ENCODE data around the gene PMEPA1.
A peak's percentile ranks its signal among the peaks of the same experiment; 100 is the strongest.
"Not testable (repeated sequence)": the region's sequence is repeated elsewhere in the genome, so short reads cannot be mapped to it uniquely, and the experiment has no call there.

The PMEPA1 gene

DNA sequence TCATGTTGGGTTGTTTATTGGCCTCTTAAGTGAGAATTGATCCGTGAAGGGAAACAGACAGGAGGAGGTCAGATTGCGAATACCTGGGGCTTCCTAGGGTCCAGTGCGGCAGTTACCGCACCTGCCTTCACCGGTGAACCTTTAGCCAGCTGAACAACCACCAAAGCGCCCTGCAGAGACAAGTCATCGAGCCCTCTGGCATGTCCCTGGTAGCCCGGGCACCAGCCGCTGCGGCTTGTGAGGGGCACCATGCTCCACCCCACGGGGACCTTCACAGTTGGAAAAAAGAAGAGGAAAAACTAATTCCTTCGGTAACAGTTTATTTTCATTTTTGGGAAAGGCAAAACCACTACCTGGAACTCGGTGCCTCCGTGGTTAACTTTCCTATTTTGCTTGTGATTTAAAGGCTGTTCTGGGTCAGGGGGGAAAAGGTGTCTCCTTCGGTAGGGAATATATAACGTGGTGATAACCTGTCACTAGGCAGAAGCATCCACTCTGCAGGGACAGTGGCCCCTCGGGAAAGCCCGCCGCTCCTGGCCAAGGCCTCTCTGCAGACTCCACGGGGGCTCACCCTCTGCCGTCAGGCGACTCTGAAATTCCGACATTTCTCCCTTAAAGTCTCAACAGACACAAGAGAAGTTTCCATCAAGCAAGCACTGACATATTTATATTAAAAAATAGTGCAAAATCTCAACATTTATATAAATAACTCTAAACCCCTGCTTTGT lies 58.9 kb downstream of the PMEPA1 start:
- DNase-seq (ENCODE audit: low read depth in 2 of 2) = no peak

DNA sequence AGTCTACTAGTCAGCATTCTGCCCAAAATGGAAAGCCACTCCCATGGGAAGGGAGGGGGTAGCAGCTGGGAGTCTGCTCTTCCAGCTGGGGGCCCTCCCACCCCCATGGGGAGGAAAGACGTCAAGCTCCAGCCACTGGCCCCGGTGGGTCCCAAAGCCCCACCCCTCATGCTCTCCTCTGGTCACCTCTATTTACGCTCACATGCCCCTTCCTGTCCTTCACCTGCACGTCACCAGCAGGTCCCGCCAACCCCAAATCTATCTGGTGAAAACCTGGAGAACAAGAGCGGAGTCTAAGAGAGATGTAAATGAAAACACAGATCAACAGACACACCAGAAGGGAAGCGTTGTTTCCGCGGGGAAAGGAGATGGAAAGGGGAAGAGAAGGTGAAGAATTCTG lies 59.5 kb downstream of the PMEPA1 start:
- no peak for DNase-seq (ENCODE audit: low read depth in 2 of 2)

DNA sequence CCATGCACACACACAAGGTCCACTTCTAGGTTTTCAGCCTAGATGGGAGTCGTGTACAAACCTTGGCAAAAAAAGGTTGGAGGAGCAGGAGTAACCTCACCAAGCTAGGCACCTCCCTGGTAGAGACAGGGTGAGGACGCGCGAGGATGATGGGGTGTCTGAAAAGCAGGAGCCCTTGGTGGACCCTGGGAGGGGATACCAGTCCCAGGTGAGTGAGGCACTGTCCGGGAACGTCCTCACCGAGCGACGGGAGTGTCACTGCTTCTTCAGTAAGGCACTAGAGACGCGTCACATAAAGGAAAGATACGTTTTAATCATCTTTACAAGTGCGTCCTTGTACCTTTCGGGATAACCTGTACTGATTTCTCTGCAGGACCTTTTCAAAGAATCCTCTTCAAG lies 60.2 kb downstream of the PMEPA1 start:
- DNase-seq (ENCODE audit: low read depth in 2 of 2) = no peak

DNA sequence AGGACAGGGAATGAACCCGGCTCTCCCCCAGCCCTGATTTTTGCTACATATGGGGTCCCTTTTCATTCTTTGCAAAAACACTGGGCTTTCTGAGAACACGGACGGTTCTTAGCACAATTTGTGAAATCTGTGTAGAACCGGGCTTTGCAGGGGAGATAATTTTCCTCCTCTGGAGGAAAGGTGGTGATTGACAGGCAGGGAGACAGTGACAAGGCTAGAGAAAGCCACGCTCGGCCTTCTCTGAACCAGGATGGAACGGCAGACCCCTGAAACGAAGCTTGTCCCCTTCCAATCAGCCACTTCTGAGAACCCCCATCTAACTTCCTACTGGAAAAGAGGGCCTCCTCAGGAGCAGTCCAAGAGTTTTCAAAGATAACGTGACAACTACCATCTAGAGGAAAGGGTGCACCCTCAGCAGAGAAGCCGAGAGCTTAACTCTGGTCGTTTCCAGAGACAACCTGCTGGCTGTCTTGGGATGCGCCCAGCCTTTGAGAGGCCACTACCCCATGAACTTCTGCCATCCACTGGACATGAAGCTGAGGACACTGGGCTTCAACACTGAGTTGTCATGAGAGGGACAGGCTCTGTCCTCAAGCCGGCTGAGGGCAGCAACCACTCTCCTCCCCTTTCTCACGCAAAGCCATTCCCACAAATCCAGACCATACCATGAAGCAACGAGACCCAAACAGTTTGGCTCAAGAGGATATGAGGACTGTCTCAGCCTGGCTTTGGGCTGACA lies 60.8 kb downstream of the PMEPA1 start:
- no peak for DNase-seq (ENCODE audit: low read depth in 2 of 2)

DNA sequence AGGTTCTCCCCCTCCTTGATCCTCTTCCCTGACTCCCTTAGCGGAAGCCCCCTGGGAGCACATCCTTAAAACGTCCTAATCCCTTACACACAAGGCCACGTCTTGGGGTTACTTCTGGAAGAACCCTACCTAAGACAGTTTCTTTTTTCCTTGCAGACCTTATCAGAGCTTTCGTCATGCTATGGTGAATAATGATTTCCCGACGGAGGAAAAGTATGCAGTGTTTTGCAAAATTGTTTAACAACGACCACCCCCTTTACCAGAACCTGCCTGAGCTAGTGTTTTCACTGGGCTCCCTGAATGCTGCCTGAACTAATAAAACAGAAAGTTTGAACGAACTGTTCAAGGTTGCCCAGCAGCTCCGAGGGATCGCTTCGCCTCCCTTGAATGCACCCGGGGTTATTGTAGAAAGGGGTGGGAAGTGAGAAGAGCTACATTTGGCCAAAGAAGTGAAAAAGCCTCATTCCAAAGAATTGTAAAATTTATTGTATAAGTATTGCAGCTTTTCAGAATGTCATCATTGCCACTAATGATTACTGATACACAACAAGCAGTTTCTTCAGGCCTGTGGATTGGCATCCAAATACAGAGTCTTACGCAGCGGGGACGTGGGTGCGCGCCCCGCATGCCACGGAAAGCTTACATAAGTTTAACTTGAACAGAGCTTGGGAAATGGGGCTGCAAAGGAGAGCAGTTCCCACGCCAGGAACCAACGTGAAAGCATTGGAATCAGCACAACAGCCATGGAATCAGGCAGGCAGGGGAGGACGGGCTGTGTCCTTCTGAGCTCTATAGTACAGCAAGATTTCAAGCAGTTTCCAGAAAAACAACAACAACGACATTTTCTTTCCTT lies 61.7 kb downstream of the PMEPA1 start:
- no peak for DNase-seq (ENCODE audit: low read depth in 2 of 2)

DNA sequence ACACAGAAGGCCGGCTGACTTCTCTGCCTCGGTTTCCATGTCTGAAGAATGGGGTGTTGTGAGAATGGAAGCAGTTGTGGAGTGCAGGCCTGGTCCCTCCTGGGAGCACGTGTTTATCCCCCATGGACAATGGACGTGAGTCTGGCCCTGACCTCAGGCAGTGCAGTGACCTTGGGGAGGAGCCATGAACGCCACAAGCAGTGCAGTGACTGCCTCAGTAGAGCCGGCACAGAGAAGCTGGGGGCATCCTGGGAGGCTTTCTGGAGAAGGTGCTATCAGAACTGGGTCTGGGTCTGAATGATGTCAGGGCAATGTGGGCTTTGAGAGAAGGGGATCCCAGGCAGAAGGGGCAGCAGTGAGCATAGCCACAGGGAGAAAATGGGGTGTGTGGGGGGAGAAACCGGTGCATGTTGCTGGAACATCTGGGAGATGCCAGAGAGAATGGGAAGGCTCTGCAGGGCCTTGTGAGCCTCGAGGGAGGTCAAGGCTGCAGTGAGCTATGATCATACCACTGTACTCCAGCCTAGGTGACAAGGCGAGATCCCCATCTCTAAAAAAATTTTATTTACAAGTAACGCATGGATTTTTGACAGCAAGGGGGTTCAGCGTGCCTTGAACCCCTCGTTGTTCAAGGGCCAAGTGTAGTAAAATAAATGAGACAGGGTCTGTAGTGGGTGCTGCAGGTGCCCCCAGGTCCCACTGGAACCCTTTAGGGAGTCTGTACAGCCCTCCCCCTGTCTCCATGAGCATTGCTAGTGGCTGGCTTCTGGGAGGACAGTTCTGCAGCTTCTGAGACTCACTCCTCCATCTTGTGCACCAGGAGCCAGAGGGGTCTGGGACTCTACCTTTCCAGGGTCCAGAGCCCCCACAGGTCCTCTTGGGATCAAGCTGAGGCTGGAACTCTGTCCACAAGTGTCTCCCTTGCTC lies 62.5 kb downstream of the PMEPA1 start:
- DNase-seq (ENCODE audit: low read depth in 2 of 2) = no peak

DNA sequence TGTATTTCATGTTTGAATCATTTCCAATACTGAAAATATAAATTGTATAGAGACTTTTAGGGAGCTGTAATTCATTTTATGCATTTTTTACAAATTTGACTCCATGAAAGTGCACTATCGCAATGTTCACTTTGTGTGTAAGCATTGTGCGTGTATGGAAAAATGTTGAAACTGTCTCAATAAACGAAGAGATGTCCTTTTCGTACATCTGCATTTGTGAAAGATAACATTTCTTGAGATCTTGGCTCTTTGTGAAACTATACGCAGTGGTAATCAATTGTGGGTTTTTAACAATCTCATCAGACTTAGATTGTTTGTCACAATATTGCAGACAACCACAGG lies 70.9 kb downstream of the PMEPA1 start:
- DNase-seq (ENCODE audit: low read depth in 2 of 2) = no peak

DNA sequence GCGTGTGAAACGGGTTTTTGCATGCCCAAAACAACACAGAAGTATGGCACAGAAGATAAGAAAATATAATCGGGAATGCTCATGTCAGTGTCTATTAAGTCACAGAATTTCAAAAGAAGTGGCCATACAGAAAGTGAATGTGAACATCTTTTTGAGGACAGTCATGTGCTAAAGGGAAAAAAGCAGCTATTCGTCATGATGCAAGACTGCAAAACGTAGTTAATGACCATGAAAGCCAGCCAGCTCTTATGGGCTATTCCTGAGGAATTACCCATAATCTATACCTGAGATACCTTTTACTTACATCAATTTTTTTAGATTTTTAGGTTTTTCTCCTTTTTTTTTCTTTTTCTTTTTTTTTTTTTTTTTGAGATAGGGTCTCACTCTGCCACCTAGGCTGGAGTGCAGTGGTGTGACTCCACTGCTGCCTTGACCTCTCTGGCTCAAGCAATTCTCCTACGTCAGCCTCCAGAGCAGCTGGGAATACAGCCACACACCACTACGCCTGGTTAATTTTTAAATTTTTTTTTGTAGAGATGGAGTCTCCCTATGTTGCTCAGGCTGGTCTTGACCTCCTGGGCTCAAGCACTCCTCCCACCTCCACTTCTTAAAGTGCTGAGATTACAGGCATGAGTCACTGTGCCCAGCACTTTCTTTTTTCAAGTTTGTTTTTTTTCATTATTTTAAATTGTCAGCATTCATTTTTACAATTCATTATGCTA lies 71.5 kb downstream of the PMEPA1 start:
- no peak for DNase-seq (ENCODE audit: low read depth in 2 of 2)

DNA sequence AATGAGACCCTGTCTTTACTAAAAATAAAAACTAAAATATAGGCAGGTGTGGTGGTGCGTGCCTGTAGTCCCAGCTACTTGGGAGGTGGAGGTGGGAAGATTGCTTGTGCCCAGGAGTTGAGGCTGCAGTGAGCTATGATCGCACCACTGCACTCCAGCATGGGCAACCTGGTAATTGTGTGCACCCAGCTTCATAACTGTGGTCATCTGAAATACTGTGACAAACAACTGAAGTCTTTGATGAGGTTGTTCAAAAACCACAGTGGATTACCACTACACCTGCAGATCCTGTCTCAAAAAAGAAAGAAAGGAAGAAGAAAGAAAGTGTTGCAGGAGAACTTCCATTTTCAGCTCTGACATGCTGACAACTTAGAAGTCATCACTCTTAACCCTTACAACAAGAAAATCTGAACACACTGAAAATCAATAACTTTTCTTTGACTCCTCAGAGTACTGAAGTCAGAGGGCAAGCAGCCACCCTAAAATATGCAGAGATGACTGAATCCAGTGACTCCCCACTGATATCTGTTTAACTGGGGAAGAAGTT lies 75.8 kb downstream of the PMEPA1 start:
- DNase-seq (ENCODE audit: low read depth in 2 of 2) = no peak

DNA sequence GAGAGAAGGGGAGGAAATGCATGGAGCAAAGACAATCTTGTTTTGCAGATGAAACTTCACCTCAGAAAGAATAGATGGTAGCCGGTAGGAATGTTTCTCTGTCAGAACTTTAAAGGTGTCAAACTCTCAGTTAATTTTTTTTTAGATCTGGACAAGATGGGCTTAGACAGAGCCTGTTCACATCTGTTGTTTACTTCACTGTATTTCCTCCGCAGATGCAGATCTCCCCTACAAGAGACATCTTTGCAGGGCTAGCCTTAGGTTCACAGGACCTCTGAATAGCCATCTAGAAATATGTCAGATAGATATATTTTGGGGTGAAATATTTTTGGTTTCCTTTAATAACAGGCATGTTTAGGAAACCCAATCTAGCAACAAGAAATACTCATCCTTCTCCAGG lies 77.5 kb downstream of the PMEPA1 start:
- DNase-seq (ENCODE audit: low read depth in 2 of 2) = no peak

DNA sequence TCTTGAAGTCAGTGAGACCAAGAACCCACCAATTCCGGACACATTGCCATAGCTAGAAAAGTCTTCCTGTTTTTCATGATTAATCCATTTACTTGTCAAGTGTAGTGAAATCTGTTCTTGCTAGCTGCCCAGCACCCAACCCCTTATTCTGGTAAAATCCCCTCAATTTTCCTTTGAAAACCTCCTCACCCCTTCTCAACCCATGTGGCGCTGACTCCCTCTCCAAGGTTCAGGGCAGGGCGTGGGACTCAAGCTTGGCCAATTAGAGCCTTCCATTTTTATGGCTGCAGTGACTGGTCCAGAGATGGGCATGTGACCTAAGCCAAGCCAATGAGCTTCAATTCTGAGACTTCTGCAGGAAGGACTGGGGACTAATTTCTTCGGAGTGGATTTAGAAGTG lies 79.8 kb downstream of the PMEPA1 start:
- no peak for DNase-seq (ENCODE audit: low read depth in 2 of 2)

DNA sequence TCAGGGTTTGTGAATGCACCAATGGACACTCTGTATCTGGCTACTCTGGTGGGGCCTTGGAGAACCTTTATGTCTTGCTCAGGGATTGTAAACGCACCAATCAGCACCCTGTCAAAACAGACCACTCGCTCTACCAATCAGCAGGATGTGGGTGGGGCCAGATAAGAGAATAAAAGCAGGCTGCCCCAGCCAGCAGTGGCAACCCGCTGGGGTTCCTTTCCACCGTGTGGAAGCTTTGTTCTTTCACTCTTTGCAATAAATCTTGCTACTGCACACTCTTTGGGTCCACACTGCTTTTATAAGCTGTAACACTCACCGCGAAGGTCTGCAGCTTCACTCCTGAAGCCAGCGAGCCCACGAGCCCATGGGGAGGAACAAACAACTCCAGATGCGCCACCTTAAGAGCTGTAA lies 80.3 kb downstream of the PMEPA1 start:
- not testable (repeated sequence) for DNase-seq (ENCODE audit: low read depth in 2 of 2)

DNA sequence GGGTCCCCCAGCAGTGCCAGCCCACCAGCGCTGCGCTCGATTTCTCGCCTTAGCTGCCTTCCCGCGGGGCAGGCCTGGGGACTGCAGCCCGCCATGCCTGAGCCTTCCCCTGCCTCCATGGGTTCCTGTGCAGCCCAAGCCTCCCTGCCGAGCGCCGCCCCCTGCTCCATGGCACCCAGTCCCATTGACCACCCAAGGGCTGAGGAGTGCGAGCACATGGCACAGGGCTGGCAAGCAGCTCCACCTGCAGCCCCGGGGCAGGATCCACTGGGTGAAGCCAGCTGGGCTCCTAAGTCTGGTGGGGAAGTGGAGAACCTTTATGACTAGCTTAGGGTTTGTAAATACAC lies 80.9 kb downstream of the PMEPA1 start:
- DNase-seq (ENCODE audit: low read depth in 2 of 2) = not testable (repeated sequence)

DNA sequence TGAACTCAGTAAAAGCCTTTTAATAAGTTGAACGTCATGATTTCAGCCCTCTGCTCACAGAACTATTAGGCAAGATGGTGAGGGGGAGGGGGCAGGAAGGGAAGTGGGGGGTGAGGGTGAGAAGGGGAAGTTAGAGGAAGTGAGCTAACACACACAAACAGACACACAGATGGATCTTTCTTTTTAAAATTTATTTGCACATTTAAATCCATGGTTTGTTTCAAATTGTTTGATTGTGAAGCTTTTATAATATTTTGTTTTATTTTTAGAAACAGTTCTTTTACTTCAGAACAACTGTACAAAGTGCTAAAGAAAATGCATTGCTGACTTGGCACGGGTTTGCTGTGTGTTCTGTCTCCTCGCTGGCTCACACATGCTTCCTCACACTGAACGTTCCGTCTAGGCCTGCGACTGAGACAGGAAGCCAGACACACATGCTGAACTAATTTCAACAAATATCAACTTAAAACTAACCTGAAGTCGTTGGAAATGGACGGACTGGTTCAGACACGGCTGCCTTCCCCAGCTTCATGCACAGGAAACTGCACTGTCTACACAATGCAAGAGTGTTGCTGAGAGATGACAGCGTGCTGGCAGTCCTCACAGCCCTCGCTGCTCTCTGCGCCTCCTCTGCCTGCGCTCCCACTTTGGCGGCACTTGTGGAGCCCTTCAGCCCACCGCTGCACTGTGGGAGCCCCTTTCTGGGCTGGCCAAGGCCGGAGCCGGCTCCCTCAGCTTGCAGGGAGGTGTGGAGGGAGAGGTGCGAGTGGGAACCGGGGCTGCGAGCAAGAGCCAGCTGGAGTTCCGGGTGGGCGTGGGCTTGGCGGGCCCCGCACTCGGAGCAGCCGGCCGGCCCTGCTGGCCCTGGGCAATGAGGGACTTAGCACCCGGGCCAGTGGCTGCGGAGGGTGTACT lies 81.5 kb downstream of the PMEPA1 start:
- DNase-seq (ENCODE audit: low read depth in 2 of 2) = peak in 1 of 2 donors; percentile 40

DNA sequence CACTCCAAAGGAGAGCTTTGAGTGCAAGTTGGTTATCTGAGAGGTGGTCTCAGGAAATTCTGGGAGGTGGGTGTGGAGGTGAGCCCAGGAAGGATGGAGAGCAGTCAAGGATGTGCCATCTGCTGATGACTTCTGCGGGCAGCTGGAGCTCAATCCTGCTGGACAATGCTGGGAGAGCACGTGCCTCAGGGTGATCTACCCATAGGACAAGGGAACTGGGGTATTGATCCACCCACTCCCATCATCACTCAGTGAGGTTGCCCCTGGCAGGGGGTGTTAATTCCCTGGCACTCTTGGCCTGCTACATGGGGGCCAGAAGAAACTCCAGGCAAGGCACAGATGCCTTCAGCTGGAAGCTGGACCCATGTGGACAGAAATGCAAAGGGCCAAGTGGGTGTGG lies 82.5 kb downstream of the PMEPA1 start:
- DNase-seq (ENCODE audit: low read depth in 2 of 2) = no peak

DNA sequence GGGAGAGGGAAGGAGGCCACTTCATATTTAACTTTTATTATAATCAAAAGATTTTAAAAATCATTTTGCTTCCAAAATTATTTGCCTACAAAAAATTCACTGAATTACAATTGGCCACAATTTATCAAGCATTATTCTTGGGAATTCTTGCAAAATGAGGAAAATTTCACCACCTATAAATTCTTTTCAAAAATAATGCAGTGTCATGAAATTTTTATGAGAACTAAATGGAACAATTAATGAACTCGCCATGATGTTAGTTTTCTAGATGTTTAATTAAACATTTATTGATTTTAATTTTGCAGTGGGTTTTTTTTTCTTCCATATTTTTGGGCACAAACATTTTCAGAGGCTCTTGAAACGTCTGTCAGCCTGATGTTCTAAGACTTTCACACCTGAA lies 83.8 kb downstream of the PMEPA1 start:
- no peak for DNase-seq (ENCODE audit: low read depth in 2 of 2)

DNA sequence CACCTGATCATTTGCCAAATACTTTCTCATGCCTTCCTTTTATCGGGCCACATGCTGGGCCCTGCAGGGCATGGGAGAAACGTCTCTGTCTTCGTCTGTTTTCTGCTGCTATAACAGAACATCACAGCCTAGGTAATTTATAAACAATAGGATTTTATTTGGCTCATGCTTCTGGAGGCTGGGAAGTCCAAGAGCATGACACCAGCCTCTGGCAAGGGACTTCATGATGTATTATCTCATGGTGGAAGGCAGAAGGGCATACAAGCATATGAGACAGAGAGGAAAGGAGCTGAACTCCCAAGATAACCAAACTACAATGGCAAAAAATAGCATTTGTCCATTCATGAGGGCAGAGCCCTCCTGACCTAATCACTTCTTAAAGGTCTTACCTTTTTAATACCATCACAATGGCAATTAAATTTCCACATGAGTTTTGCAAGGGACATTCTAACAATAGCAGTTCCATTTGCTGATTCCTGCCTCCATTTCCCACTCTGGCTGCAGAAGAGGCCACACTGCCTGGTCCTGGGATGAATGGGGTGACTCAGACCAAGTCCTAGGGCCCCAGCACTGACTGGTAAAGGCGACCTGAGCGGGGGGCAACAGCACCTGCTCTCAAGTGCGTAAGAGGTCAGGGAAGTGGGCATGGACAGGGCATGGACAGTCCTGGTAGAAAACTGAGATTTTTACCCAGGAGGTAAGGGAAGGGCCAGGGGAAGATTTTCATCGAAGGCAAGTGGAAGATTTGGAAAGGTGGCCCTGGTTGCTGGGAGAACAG lies 84.4 kb downstream of the PMEPA1 start:
- no peak for DNase-seq (ENCODE audit: low read depth in 2 of 2)

DNA sequence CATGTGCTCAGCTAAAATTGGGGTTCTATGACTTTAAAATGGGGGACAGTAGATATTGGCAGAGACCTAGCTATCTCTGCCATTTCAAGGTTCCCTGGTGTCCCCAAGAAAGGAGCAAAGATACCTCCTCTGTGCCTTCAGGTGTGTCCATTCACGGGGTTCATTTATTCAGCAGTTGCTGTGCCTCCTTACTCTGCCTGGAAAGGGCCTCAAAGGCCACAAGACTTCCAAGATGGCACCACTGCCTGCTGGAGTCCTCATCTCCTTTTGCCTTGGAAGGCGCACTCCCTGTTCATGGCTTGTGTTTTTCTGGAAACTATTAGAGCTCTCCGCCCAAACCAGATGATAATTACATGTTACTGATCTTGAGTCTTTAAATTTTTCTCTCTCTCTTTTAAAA lies 85.7 kb downstream of the PMEPA1 start:
- DNase-seq (ENCODE audit: low read depth in 2 of 2) = no peak

All from activated CD4-positive, alpha-beta T cell treated with anti-CD3 and anti-CD28 coated beads for 24 hours (primary cell).